Fibroblast of skin of left quadriceps (primary cell): Measurements from ENCODE around the gene MIOX.

Source experiments
- DNase-seq, 2 experiments: peaks; one replicate each; pipeline ENCODE4 v3.0.0-alpha.2; 2013; ENCODE audit warnings: low read depth in 2 of 2

Gene MIOX

GRCh38 chr22:50473855-50474671 lies 12.6 kb upstream of the MIOX start:
- DNase-seq = no peak

GRCh38 chr22:50474710-50475651 lies 11.7 kb upstream of the MIOX start, which contains the start of gene SBF1:
Gene SBF1, minus strand, starts transcription at chr22:50475035. Its CDS starts 195 bp downstream, at chr22:50474840.
- DNase-seq = peak; percentile 63 to 71

GRCh38 chr22:50475652-50476002 lies 11.0 kb upstream of the MIOX start:
- no peak for DNase-seq

GRCh38 chr22:50476868-50477267 lies 9.8 kb upstream of the MIOX start:
- no peak for DNase-seq

- no peak for DNase-seq
These were observed 8.7 kb upstream of the MIOX start for GRCh38 chr22:50477923-50478322.

- no peak for DNase-seq
These were observed 6.9 kb upstream of the MIOX start for GRCh38 chr22:50479721-50480120.

GRCh38 chr22:50481045-50481439 lies 5.6 kb upstream of the MIOX start:
- DNase-seq = no peak

- DNase-seq = no peak
These were observed 5.1 kb upstream of the MIOX start, which contains the start of gene ADM2 for GRCh38 chr22:50481440-50482106. Gene ADM2, plus strand, starts transcription at chr22:50481543. Its CDS starts 305 bp downstream, at chr22:50481848.

GRCh38 chr22:50482107-50483074 lies 4.3 kb upstream of the MIOX start:
- DNase-seq = no peak

- DNase-seq = no peak
These were observed 3.6 kb upstream of the MIOX start for GRCh38 chr22:50483106-50483505.

- no peak for DNase-seq
These were observed 3.1 kb upstream of the MIOX start for GRCh38 chr22:50483556-50483955.

- no peak for DNase-seq
These were observed 2.4 kb upstream of the MIOX start for GRCh38 chr22:50483977-50484853.

GRCh38 chr22:50485221-50486131 lies 1.2 kb upstream of the MIOX start:
- DNase-seq = no peak

- DNase-seq = no peak
These were observed 789 bp downstream of the MIOX start for GRCh38 chr22:50487290-50488005.

- DNase-seq = no peak
These were observed 1.5 kb downstream of the MIOX start for GRCh38 chr22:50488006-50488677.

GRCh38 chr22:50488886-50489285 lies 2.2 kb downstream of the MIOX start:
- no peak for DNase-seq
